HepG2 (cell line): ENCODE data around the gene IQCC. TPM values are rescaled to one million over a fixed set of nuclear protein-coding genes. Genes with fewer than 3 reads are reported as not detected.

Source experiments
- ARID4A ChIP-seq: sonication (generic); formaldehyde crosslinking; IDR thresholded peaks from 2 replicates; pipeline ENCODE4 v1.5.0; 2020; ENCODE audit warnings: mild to moderate bottlenecking, missing genetic modification reagents, borderline replicate concordance
- ATF3 ChIP-seq: sonication (generic); formaldehyde crosslinking; IDR thresholded peaks from 2 replicates; pipeline ENCODE4 v1.4.0; 2020; ENCODE audit warnings: missing genetic modification reagents
- GABPB1 ChIP-seq: IDR thresholded peaks from 2 replicates; pipeline ENCODE4 v1.6.1; 2016; ENCODE audit warnings: mild to moderate bottlenecking, missing genetic modification reagents, moderate library complexity, missing compliant biosample characterization
- HNF1B ChIP-seq: sonication (generic); formaldehyde crosslinking; IDR thresholded peaks from 2 replicates; pipeline ENCODE4 v1.5.1; 2020; ENCODE audit warnings: mild to moderate bottlenecking, moderate library complexity, missing genetic modification reagents
- IRF2 ChIP-seq: IDR thresholded peaks from 2 replicates; pipeline ENCODE4 v1.6.1; 2018; ENCODE audit warnings: missing genetic modification reagents, missing compliant biosample characterization
- NFIC ChIP-seq: IDR thresholded peaks from 2 replicates; pipeline ENCODE4 v1.6.1; 2012; ENCODE audit warnings: mild to moderate bottlenecking, low read length, inconsistent platforms
- ZHX2 ChIP-seq, 2 experiments: sonication (generic) in 1 of 2; formaldehyde crosslinking in 1 of 2; IDR thresholded peaks; 2 replicates each; pipeline versions ENCODE4 v1.6.1 to v1.9.0; 2014 to 2022; ENCODE audit warnings: antibody characterized with exemption in 1 of 2, borderline replicate concordance in 1 of 2, inconsistent platforms in 1 of 2, low read depth in 1 of 2, missing genetic modification reagents in 1 of 2
- polyA plus RNA-seq, 8 experiments: library from polyadenylated mRNA; depleted of rRNA in 3 of 8; stranded (reverse) in 7 of 8; unstranded in 1 of 8; fragments of >200 nt; fragmentation: Illumina TruSeq in 4 of 8; extraction: Trizol in 4 of 8; gene quantifications; 2 replicates each; pipeline versions ENCODE4 v1.2.1 to v1.2.3, GENCODE V29; 2011 to 2016; ENCODE audit warnings: low read depth in 4 of 8, missing spikeins in 1 of 8, mixed read lengths in 1 of 8; ENCODE audit not compliant: insufficient read depth in 1 of 8
- total RNA-seq, 5 experiments: library from RNA; depleted of rRNA; stranded (reverse); fragments of >200 nt; fragmentation: Illumina TruSeq; extraction: Trizol; gene quantifications; 2 replicates each; pipeline ENCODE4 v1.2.3, GENCODE V29; 2016; ENCODE audit warnings: low read depth in 1 of 5
- TF ChIP-seq, protein P1 (sequence below): sonication (generic); formaldehyde crosslinking; IDR thresholded peaks from 2 replicates; pipeline ENCODE4 v1.9.0; 2022; ENCODE audit warnings: missing genetic modification reagents, mild to moderate bottlenecking, borderline replicate concordance
- TF ChIP-seq, protein P2 (sequence below): IDR thresholded peaks from 2 replicates; pipeline ENCODE4 v1.6.1; 2016; ENCODE audit warnings: low read depth, control low read depth

The IQCC gene
- total and polyA plus RNA-seq, 2 of the 13 experiments (the other 11 are each of a cell fraction or from before 2014, with no cell fraction given): 1.7 to 3.0 TPM

- TF ChIP-seq ARID4A (CRISPR knock-in tag) (peak; percentile 75; the same call in 1 of the 2 replicates), GABPB1 (peak; percentile 63), NFIC (peak; percentile 35; the same call in 1 of the 2 replicates), ATF3 (peak; percentile 56), HNF1B (CRISPR knock-in tag) (peak; percentile 72), ZHX2 (IDR thresholded peaks at IDR 0.05; ENCODE audit: low read depth) (peak; percentile 82), ZHX2 (CRISPR knock-in tag; IDR thresholded peaks at IDR 0.05; ENCODE audit: borderline replicate concordance) (no peak), IRF2 (CRISPR knock-in tag) (peak; percentile 85)
- TF ChIP-seq, protein P1, sequence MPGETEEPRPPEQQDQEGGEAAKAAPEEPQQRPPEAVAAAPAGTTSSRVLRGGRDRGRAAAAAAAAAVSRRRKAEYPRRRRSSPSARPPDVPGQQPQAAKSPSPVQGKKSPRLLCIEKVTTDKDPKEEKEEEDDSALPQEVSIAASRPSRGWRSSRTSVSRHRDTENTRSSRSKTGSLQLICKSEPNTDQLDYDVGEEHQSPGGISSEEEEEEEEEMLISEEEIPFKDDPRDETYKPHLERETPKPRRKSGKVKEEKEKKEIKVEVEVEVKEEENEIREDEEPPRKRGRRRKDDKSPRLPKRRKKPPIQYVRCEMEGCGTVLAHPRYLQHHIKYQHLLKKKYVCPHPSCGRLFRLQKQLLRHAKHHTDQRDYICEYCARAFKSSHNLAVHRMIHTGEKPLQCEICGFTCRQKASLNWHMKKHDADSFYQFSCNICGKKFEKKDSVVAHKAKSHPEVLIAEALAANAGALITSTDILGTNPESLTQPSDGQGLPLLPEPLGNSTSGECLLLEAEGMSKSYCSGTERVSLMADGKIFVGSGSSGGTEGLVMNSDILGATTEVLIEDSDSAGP: peak; percentile 36
- TF ChIP-seq, protein P2, sequence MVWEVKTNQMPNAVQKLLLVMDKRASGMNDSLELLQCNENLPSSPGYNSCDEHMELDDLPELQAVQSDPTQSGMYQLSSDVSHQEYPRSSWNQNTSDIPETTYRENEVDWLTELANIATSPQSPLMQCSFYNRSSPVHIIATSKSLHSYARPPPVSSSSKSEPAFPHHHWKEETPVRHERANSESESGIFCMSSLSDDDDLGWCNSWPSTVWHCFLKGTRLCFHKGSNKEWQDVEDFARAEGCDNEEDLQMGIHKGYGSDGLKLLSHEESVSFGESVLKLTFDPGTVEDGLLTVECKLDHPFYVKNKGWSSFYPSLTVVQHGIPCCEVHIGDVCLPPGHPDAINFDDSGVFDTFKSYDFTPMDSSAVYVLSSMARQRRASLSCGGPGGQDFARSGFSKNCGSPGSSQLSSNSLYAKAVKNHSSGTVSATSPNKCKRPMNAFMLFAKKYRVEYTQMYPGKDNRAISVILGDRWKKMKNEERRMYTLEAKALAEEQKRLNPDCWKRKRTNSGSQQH: peak; percentile 51; the same call in 1 of the 2 replicates
These were observed 44.5 kb downstream of the IQCC start (continued) for GRCh38 chr1:32249831-32250525.
